GM18861 (cell line): Measurements from ENCODE around the gene SOX2.

Experiments
- ATAC-seq: cut with Tn5 transposase; IDR thresholded peaks from one replicate; pipeline ENCODE4 v1.9.1; 2021; ENCODE audit not compliant: unreplicated experiment

SOX2 gene

GRCh38 chr3:181722156-181722555 is 10.4 kb downstream of the SOX2 start:
- ATAC-seq = no peak

- ATAC-seq = no peak
Observed at GRCh38 chr3:181722766-181723425, 11.2 kb downstream of the SOX2 start.

GRCh38 chr3:181723625-181724191 is 12.0 kb downstream of the SOX2 start:
- ATAC-seq = no peak

DNA sequence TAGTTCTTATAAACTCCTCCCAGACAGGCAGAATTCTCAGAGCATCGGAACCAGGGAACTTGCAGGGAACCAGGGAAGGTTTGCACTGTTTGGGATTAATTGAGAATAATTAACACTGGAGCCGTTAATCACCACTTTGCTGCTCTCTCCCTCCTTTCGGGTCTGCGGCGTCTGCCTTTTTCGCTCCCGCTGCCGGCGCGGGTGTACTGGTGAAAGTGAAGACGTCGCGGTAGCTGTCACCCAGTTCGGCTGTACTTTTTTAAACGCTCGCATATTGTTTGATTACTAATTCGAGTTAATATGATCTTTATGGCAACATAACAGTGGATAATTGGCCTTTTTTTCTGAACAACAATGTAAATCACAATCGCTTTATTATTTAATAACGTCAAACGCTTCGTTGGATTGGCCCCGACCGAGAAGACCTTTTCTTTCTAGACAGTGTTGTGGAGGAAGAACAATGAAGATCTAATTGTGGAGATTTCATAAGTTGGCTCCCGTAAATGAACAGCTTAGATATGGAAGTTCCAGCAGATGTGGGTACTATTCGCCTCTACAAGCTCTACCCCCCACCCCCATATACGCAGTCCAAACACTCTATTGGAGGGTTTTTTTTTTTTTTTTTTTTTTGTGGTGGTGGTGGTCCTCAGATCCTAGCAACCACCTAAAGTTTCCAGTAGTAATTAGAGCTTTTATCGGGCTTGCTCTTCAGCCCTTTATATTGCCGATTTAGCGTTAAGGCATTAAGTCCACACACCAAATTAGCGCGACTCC is 12.7 kb downstream of the SOX2 start:
- ATAC-seq = no peak

- no peak for ATAC-seq
Observed at GRCh38 chr3:181725131-181725731, 13.5 kb downstream of the SOX2 start.

GRCh38 chr3:181725830-181726229 is 14.1 kb downstream of the SOX2 start:
- no peak for ATAC-seq

DNA sequence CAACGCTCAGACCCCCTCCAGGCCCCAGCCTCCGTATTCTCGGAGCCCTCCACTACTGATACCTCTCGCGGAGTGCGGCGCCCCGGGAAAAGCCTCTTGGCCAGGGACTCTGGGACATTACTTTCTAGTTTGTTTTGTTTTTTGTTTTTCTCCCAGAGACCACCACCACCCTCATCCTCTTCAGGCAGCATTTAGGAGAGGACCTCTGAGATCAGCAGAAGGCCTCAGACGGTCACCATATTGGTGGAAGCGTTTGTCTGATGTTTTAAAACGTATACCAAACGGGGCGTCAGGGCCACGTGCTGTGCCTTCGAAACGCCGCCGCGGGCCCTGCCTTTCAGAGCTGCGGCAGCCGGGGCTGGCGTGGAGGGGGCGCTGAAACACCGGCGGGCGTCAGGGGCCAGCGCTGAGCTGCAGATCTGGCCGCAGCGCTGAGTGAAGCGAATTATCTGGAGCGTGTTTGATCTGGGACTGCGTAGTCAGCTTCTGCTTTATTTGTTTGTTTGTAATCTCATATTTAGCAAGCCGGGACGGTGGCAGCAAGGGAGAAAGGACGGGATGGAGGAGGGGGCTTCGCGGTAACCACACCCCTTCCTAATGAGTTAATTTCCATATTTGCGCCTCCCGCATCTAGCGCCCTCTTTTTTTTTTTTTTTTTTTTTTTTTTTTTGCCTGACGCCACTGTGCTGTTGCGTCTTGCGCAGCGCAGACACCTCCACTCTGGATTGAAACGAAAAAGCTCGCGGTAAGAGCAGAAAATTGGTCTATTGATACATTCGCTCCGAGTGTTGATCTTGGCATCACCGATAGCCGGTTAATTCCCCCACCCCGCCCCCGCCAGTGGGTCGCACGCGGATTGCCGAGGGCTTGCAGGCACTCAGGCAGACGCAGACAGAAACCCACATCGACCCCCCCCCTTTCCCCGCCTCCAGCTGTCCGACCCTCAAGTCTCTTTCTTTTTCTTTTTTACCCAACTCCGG is 14.9 kb downstream of the SOX2 start:
- ATAC-seq = no peak

- ATAC-seq = no peak
Observed at GRCh38 chr3:181727341-181728032, 15.8 kb downstream of the SOX2 start.

DNA sequence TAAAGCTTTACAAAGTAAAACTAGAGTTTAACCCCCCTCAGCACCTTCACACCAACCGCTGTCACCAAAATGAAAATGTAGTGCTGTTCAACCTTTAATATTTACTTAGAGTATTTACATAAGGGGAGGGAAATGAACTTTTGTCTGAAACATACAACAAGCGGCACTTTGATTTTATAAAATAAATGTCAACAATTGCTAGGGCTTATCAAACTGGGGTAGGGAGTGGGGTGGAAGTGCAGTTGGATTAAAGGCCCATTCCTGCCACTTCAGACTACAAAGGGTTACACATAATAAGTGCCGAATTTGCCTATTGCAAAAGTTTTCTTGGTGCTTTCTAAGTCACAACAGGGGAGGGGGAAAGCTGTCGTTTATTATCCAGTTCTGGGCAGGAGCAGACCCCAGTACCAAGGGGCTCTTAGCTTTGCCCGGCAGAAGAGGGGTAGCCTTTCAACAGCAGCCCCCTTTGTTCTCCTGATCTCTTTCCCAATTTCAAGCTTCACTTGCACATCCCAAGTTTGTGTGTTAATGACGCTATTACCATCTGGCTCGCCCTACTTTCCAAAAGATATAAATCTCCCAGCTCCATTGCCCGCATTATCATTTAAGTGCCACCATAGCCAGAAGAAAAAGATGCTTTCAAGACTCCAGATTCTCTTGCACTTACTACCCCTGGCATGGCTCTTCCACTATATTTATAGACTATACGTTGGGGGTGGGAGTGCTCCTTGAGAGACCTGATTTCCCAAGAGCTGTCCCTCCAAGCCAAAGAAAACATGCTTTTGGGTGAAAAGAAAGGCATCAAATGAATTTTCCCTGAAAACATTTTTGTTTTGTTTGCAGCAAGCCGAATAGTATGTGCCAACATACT is 17.0 kb downstream of the SOX2 start:
- no peak for ATAC-seq

GRCh38 chr3:181729341-181729869 is 17.7 kb downstream of the SOX2 start:
- ATAC-seq = no peak

GRCh38 chr3:181730316-181730715 is 18.6 kb downstream of the SOX2 start:
- no peak for ATAC-seq

DNA sequence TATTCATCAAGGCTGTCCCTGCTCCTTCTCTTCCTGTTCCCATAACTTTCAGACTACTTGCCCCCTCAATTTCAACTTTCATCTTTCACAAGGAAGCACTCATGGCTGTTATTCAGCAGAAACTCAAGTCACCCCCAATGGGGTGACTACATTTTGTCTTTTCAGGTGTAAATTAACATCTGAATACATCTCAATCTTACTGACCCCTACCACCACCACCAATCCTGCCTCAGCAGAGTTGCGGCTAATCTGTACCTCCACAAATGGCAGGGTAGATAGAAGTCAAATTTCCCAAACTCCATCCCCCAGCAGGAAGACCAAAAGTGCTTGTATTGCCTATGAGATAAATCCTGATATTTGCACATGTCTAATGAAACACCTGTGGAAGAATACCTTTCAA is 19.2 kb downstream of the SOX2 start:
- no peak for ATAC-seq

- no peak for ATAC-seq
Observed at GRCh38 chr3:181735911-181736310, 24.2 kb downstream of the SOX2 start.

DNA sequence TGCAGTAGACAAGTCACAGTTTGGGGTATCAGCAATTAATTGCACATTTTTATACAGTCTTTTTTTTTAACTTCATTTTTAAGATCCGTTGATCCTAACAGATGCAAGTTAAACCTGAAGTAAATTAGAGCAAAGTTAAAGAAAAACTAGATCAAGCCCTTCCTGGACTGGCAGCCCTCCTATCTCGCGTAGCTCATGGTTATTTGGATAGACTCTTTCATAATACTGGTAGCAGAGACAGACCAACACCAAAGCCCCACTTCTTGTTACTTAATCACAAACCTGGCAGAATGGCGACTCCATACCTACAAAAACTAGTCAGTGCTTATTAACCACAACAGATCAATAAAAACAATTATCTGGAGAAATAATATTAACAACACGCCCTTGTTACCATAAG is 26.8 kb downstream of the SOX2 start:
- no peak for ATAC-seq

GRCh38 chr3:181739628-181740027 is 27.9 kb downstream of the SOX2 start:
- no peak for ATAC-seq

DNA sequence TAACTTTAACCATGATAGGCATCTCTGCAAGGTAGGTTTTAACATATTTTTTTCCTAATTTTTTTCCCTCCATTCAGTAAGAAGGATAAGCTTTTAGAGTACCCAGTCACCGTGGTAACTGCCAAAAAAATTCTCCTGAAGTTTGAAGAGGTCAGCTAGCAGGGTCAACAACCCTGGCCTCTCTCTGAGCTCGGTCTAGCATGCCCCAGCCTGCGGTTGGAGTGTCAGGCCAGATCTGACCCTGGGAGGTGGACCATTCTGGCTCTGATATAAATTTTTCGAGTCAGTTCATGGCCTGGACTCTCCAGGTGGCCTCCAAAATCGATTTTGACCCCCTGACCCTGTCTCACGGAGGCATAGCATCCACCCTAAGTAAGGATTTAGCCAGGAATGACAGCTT is 29.7 kb downstream of the SOX2 start:
- no peak for ATAC-seq

- ATAC-seq = no peak
Observed at GRCh38 chr3:181752202-181752671, 40.5 kb downstream of the SOX2 start.

DNA sequence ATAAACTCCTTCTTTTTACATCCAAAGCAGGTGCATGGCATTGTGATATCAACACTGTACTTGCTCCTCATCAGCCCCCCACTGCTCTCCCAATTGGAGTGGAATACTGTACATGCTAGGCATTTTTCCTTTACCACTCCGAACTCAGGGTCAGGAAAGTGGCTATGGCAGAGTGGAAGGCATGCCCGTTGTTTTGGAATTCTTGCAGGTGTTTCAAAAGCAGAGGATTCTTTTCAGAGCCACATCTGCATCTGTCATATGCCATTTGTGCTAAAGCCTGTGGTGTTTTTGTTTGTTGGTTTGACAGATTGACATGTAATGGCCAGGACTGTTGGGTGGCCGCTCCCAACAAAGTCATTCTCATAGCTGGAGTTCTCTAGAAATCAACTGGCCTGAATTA is 41.7 kb downstream of the SOX2 start:
- ATAC-seq = no peak

DNA sequence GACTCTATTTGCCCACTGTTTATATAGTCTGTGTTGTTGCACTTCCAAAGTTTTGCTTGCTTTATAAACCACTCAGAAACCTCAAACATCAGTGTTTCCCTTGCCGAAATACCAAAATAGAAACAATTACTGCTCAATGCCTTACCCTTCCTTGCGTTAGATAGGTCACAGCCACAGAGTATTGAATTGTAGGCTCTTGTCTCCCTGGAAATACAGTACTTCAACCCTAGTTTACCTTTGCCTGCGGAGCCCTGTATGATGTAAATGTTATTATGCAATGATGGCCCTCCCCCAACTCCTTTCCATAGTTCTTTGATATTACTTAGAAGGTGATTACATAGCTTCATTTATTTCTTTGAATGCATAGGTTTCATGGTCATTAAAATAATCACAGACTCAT is 44.2 kb downstream of the SOX2 start:
- no peak for ATAC-seq
